K562 (cell line): ENCODE data around the gene FRMD3. TPM values are rescaled to one million over a fixed set of nuclear protein-coding genes. Genes with fewer than 3 reads are reported as not detected.

Experiments
- ATAC-seq: fragments of 200-7000 bp; cut with Tn5 transposase; 3 replicates; pipeline ENCODE4 v1.9.1; 2020; ENCODE audit warnings: moderate library complexity
- BruUV-seq: library from RNA; stranded (reverse); fragments of 400-500 nt; replicated peaks from 2 replicates; lab custom pipeline; 2021; lab: Mats Ljungman, UMichigan
- CTCF ChIA-PET: fragments of 300-600 bp; formaldehyde crosslinking; extraction: SDS; loops from one replicate; lab custom pipeline; 2021; ENCODE audit warnings: low intra/inter-chr PET ratio; lab: Yijun Ruan, JAX
- POLR2A ChIA-PET: fragments of 300-600, 350-650 bp; sonication (Branson Sonifier 250); formaldehyde crosslinking; extraction: SDS; loops from one replicate; lab custom pipeline; 2021; ENCODE audit warnings: antibody characterized with exemption, inconsistent platforms; lab: Yijun Ruan, JAX
- DNase-seq, 4 experiments: peaks; one replicate each; pipeline versions ENCODE4 v3.0.0 to v3.0.0-alpha.2; 2011 to 2018; ENCODE audit warnings: low spot score in 3 of 4, mixed read lengths in 3 of 4; ENCODE audit errors: extremely low read depth in 1 of 4
- FAIRE-seq: peaks from 2 replicates; lab custom pipeline; 2011; peaks lifted over from hg19 to GRCh38; lab: Jason Lieb, UNC
- H2AFZ ChIP-seq: 2 replicates; pipeline ENCODE4 v1.6.0; 2011; ENCODE audit warnings: low read depth, low read length, control low read depth, inconsistent platforms
- H3K27ac ChIP-seq: fragments of 200-600 bp; 3 replicates; pipeline ENCODE4 v1.8.0; 2011; ENCODE audit warnings: low read depth, mild to moderate bottlenecking, control low read depth, inconsistent platforms, low read length, moderate library complexity, mixed read lengths; ENCODE audit errors: extremely low read depth
- H3K27me3 ChIP-seq, 2 experiments: fragments of 300-600 bp in 1 of 2; 2 replicates in 1 of 2; 3 replicates in 1 of 2; pipeline versions ENCODE4 v1.6.0 to v1.8.0; 2011; ENCODE audit warnings: inconsistent platforms in 2 of 2, low read length in 2 of 2, mild to moderate bottlenecking in 1 of 2, mixed read lengths in 1 of 2, moderate library complexity in 1 of 2; ENCODE audit not compliant: control insufficient read depth in 2 of 2, insufficient read depth in 2 of 2
- H3K36me3 ChIP-seq: fragments of 300-600 bp; 3 replicates; pipeline ENCODE4 v1.8.0; 2011; ENCODE audit warnings: mild to moderate bottlenecking, low read length, inconsistent platforms; ENCODE audit not compliant: control insufficient read depth, insufficient read depth
- H3K4me1 ChIP-seq, 2 experiments: fragments of 200-600 bp in 1 of 2; replicated peaks in 1 of 2; 2 replicates in 1 of 2; 3 replicates in 1 of 2; pipeline versions ENCODE4 v1.5.1 to v1.8.0; 2011; ENCODE audit warnings: inconsistent platforms in 2 of 2, low read length in 2 of 2, mild to moderate bottlenecking in 1 of 2, mixed read lengths in 1 of 2, moderate library complexity in 1 of 2; ENCODE audit not compliant: control insufficient read depth in 2 of 2, insufficient read depth in 2 of 2
- H3K4me2 ChIP-seq: 2 replicates; pipeline ENCODE4 v1.6.1; 2011; ENCODE audit warnings: low read length, control low read depth, inconsistent platforms, mixed read lengths; ENCODE audit not compliant: insufficient read depth
- H3K4me3 ChIP-seq: fragments of 200-600 bp; sonication (generic), shearing (Covaris generic); 2 replicates; pipeline ENCODE4 v1.5.1; 2016; ENCODE audit warnings: control low read depth, inconsistent platforms
- H3K79me2 ChIP-seq: fragments of 200-600 bp; 3 replicates; pipeline ENCODE4 v1.8.0; 2011; ENCODE audit warnings: low read length, inconsistent platforms; ENCODE audit not compliant: control insufficient read depth, insufficient read depth
- H3K9ac ChIP-seq, 2 experiments: 2 replicates each; pipeline versions ENCODE4 v1.6.0 to v1.6.1; 2011; ENCODE audit warnings: low read depth in 2 of 2, low read length in 2 of 2, control low read depth in 1 of 2, inconsistent platforms in 1 of 2, mild to moderate bottlenecking in 1 of 2, mixed read lengths in 1 of 2; ENCODE audit not compliant: insufficient read depth in 1 of 2
- H3K9me1 ChIP-seq: one replicate; pipeline ENCODE4 v1.6.0; 2011; ENCODE audit warnings: inconsistent platforms, mild to moderate bottlenecking, low read length, moderate library complexity; ENCODE audit not compliant: control insufficient read depth, insufficient read depth
- H3K9me3 ChIP-seq: replicated peaks from 2 replicates; pipeline ENCODE4 v1.5.1; 2011; ENCODE audit warnings: low read depth, low read length, inconsistent platforms; ENCODE audit not compliant: control insufficient read depth, insufficient read depth
- H4K20me1 ChIP-seq: replicated peaks from 2 replicates; pipeline ENCODE4 v1.6.1; 2011; ENCODE audit warnings: low read length, inconsistent platforms, mixed read lengths; ENCODE audit not compliant: control insufficient read depth, insufficient read depth
- CEBPB ChIP-seq: fragments of 450-650 bp; IDR thresholded peaks from 2 replicates; pipeline ENCODE4 v1.6.1; 2016; ENCODE audit warnings: missing genetic modification characterization, missing compliant biosample characterization
- FOXJ2 ChIP-seq: fragments of 200-800 bp; sonication (Bioruptor generic); IDR thresholded peaks from 2 replicates; pipeline ENCODE4 v1.6.1; 2016; ENCODE audit warnings: missing genetic modification characterization, missing compliant biosample characterization
- FOXK2 ChIP-seq, 2 experiments: fragments of 450-650 bp; IDR thresholded peaks in 1 of 2; conservative IDR thresholded peaks in 1 of 2; 2 replicates each; pipeline ENCODE4 v1.6.1; 2016; ENCODE audit warnings: low read depth in 2 of 2, mild to moderate bottlenecking in 1 of 2
- HCFC1 ChIP-seq: IDR thresholded peaks from 2 replicates; pipeline ENCODE4 v1.6.1; 2012; ENCODE audit warnings: low read depth, low read length, improper control_type of control experiment
- KAT8 ChIP-seq: fragments of 450-650 bp; IDR thresholded peaks from 2 replicates; pipeline ENCODE4 v1.6.1; 2016; ENCODE audit warnings: low read depth, mild to moderate bottlenecking
- NCOR1 ChIP-seq: fragments of 450-650 bp; IDR thresholded peaks from 2 replicates; pipeline ENCODE4 v1.6.1; 2016; ENCODE audit warnings: mild to moderate bottlenecking, moderate library complexity
- POLR2A ChIP-seq: fragments of 450-650 bp; conservative IDR thresholded peaks from 2 replicates; pipeline ENCODE4 v1.6.1; 2016
- ZNF274 ChIP-seq: IDR thresholded peaks from 2 replicates; pipeline ENCODE4 v1.6.1; 2011; ENCODE audit warnings: low read depth, mild to moderate bottlenecking, low read length, moderate library complexity, borderline replicate concordance
- ZNF778 ChIP-seq: fragments of 450-650 bp; formaldehyde crosslinking; IDR thresholded peaks from 2 replicates; pipeline ENCODE4 v1.4.0; 2020; ENCODE audit warnings: mild to moderate bottlenecking, moderate library complexity
- ZSCAN29 ChIP-seq: fragments of 450-650 bp; IDR thresholded peaks from 2 replicates; pipeline ENCODE4 v1.6.1; 2017
- WGBS: fragments of 100-300 bp; shearing (Covaris generic); methylation state at CpG from one replicate; pipeline ENCODE4 v1.1.6; 2016; ENCODE audit warnings: low coverage, mixed read lengths; ENCODE audit not compliant: insufficient coverage; ENCODE audit errors: missing lambda C conversion rate; 5-methylcytosine and 5-hydroxymethylcytosine counted together
- in situ Hi-C: fragments of 300-500 bp; cut with MboI; formaldehyde crosslinking; loops from 4 replicates; pipeline ENCODE4 v1.15.0; 2018; ENCODE audit warnings: inconsistent platforms, mixed read lengths
- intact Hi-C: fragments of 100-400 bp; cut with micrococcal nuclease; formaldehyde crosslinking; loops from 2 replicates; pipeline ENCODE4 v1.14.2; 2022
- polyA plus RNA-seq, 8 experiments: library from polyadenylated mRNA; depleted of rRNA in 4 of 8; stranded (reverse) in 5 of 8; unstranded in 3 of 8; fragments of >200 nt; fragmentation: Nextera tagmentation in 2 of 8; fragmentation: Illumina TruSeq in 1 of 8; extraction: Ambion mirVana in 2 of 8; extraction: Trizol in 1 of 8; gene quantifications; 2 replicates each; pipeline versions ENCODE4 v1.2.1 to v1.2.3, GENCODE V29; 2011 to 2014; ENCODE audit warnings: inconsistent platforms in 1 of 8, missing spikeins in 1 of 8
- total RNA-seq, 7 experiments: library from RNA; depleted of rRNA in 6 of 7; stranded (reverse); fragments of >200 nt in 6 of 7; fragmentation: Illumina TruSeq in 2 of 7; extraction: Trizol in 2 of 7; gene quantifications; 2 replicates each; pipeline versions ENCODE4 v1.2.1 to v1.2.3, GENCODE V29; 2011 to 2021; ENCODE audit warnings: low replicate concordance in 1 of 7

The FRMD3 gene
- total and polyA plus RNA-seq, 9 of the 15 experiments (the other 6 are each of a cell fraction or from before 2014, with no cell fraction given): 0.09 to 0.51 (median 0.21) TPM

DNA sequence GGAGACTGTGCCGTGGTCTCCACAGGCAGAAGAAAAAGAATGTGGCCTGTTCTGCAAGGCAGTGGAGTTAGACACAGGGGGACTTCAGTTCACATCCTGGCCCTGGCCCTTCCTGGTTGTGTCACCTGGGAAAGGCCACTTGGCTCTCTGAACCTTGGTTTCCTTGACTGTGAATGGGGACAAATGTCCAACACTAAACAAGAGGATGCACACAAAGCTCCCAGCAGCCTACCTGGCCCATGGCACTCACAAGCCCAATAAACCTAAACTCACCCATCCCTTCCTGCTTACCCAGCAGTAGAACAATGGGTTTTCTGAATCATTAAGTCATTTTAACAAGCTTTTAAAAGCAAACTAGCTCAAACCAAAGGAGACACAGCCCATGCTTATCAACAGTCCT lies 103.9 kb downstream of the FRMD3 start:
- DNase-seq (no peak), FAIRE-seq (no peak), ATAC-seq (no peak)
- Histone ChIP-seq H3K27ac (no peak overlapping the region), H4K20me1 (no peaks in the 10 kb centered on the region), H3K27me3 (no peaks in the 10 kb centered on the region), H3K4me2 (no peak overlapping the region), H2AFZ (no peak overlapping the region), H3K4me3 (no peak overlapping the region), H3K9me1 (no peaks in the 10 kb centered on the region), H3K4me1 (no peaks in the 10 kb centered on the region), H3K79me2 (no peaks in the 10 kb centered on the region), H3K36me3 (no peaks in the 10 kb centered on the region), H3K9me3 (no peaks in the 10 kb centered on the region), H3K9ac (no peak overlapping the region)
- ChIA-PET CTCF (no interaction called here), POLR2A (no interaction called here)
- BruUV-seq: no TSS peak
- intact Hi-C loops (no loop called here), in situ Hi-C loops (no loop called here)
- TF ChIP-seq ZNF274 (no peak), FOXJ2 (no peak), FOXK2 (conservative IDR thresholded peaks at IDR 0.05 in 1 of 2, IDR thresholded peaks at IDR 0.05 in 1 of 2; ENCODE audit: low read depth in 2 of 2) (no peak), CEBPB (tag) (no peak), POLR2A (no peak), KAT8 (no peak), HCFC1 (no peak), ZSCAN29 (no peak), NCOR1 (no peak), ZNF778 (CRISPR knock-in tag) (no peak)
- 0% methylated on average over 1 of the region's 1 CpG for WGBS
